K562 (cell line): ENCODE data around the gene RIMOC1. TPM values are rescaled to one million over a fixed set of nuclear protein-coding genes. Genes with fewer than 3 reads are reported as not detected.

ENCODE experiments used
- ELF2 ChIP-seq: fragments of 250-450 bp; sonication (Bioruptor Pico); IDR thresholded peaks from 2 replicates; pipeline ENCODE4 v1.5.0; 2021; ENCODE audit warnings: mild to moderate bottlenecking
- FOXK2 ChIP-seq, 2 experiments: fragments of 450-650 bp; IDR thresholded peaks in 1 of 2; conservative IDR thresholded peaks in 1 of 2; 2 replicates each; pipeline ENCODE4 v1.6.1; 2016; ENCODE audit warnings: low read depth in 2 of 2, mild to moderate bottlenecking in 1 of 2
- GABPA ChIP-seq: fragments of 200-800 bp; sonication (Bioruptor generic); conservative IDR thresholded peaks from 2 replicates; pipeline ENCODE4 v1.6.1; 2016; ENCODE audit warnings: low read depth, missing genetic modification characterization, missing compliant biosample characterization
- HMGN3 ChIP-seq: IDR thresholded peaks from 2 replicates; pipeline ENCODE4 v1.6.1; 2011; ENCODE audit warnings: borderline replicate concordance, low read depth, mild to moderate bottlenecking, mixed read lengths, low read length; ENCODE audit not compliant: insufficient read length; ENCODE audit errors: extremely low read depth
- LCOR ChIP-seq: sonication (generic); formaldehyde crosslinking; IDR thresholded peaks from 2 replicates; pipeline ENCODE4 v1.8.0; 2022; ENCODE audit warnings: mild to moderate bottlenecking, missing genetic modification reagents
- NCOA6 ChIP-seq: fragments of 450-650 bp; IDR thresholded peaks from 2 replicates; pipeline ENCODE4 v1.6.1; 2017; ENCODE audit warnings: mild to moderate bottlenecking
- POLR2G ChIP-seq: fragments of 200-400 bp; formaldehyde crosslinking; IDR thresholded peaks from 2 replicates; pipeline ENCODE4 v1.6.1; 2017; ENCODE audit warnings: low read depth, mild to moderate bottlenecking, antibody characterized with exemption, low read length, moderate library complexity
- PTRF ChIP-seq: fragments of 450-650 bp; IDR thresholded peaks from 2 replicates; pipeline ENCODE4 v1.6.1; 2016; ENCODE audit warnings: mild to moderate bottlenecking, missing genetic modification characterization, missing compliant biosample characterization
- RB1 ChIP-seq: fragments of 450-650 bp; IDR thresholded peaks from 2 replicates; pipeline ENCODE4 v1.6.1; 2017; ENCODE audit warnings: low read depth, mild to moderate bottlenecking
- RBBP5 ChIP-seq: fragments of 200-600 bp; sonication (generic); IDR thresholded peaks from 2 replicates; pipeline ENCODE4 v1.6.1; 2012; ENCODE audit warnings: borderline replicate concordance, mild to moderate bottlenecking, low read length, control low read depth, inconsistent platforms; ENCODE audit not compliant: insufficient read depth, poor library complexity, severe bottlenecking
- SMC3 ChIP-seq: conservative IDR thresholded peaks from 2 replicates; pipeline ENCODE4 v1.6.1; 2011; ENCODE audit warnings: low read depth, low read length, improper control_type of control experiment; ENCODE audit not compliant: insufficient read depth
- SP1 ChIP-seq: sonication (generic); formaldehyde crosslinking; IDR thresholded peaks from 2 replicates; pipeline ENCODE4 v1.8.1; 2022; ENCODE audit warnings: mild to moderate bottlenecking, missing genetic modification reagents
- SPI1 ChIP-seq: IDR thresholded peaks from 2 replicates; pipeline ENCODE4 v1.6.1; 2011; ENCODE audit warnings: low read depth, low read length, control low read depth, borderline replicate concordance
- TBP ChIP-seq: optimal IDR thresholded peaks from 2 replicates; pipeline ENCODE3; 2011; ENCODE audit warnings: low read depth, low read length, improper control_type of control experiment
- TOE1 ChIP-seq, 2 experiments: fragments of 450-650 bp in 1 of 2; sonication (generic) in 1 of 2; formaldehyde crosslinking in 1 of 2; IDR thresholded peaks; 2 replicates each; pipeline versions ENCODE4 v1.7.1 to v1.8.0; 2016 to 2022; ENCODE audit warnings: borderline replicate concordance in 2 of 2, mild to moderate bottlenecking in 2 of 2, antibody characterized with exemption in 1 of 2, inconsistent platforms in 1 of 2, low read depth in 1 of 2, missing genetic modification reagents in 1 of 2, moderate library complexity in 1 of 2
- ZNF175 ChIP-seq: fragments of 200-800 bp; sonication (Bioruptor generic); IDR thresholded peaks from 2 replicates; pipeline ENCODE4 v1.6.1; 2016; ENCODE audit warnings: low read depth, mild to moderate bottlenecking, missing genetic modification characterization, missing compliant biosample characterization
- ZNF274 ChIP-seq: IDR thresholded peaks from 2 replicates; pipeline ENCODE4 v1.6.1; 2011; ENCODE audit warnings: low read depth, mild to moderate bottlenecking, low read length, moderate library complexity, borderline replicate concordance
- polyA plus RNA-seq, 8 experiments: library from polyadenylated mRNA; depleted of rRNA in 4 of 8; stranded (reverse) in 5 of 8; unstranded in 3 of 8; fragments of >200 nt; fragmentation: Nextera tagmentation in 2 of 8; fragmentation: Illumina TruSeq in 1 of 8; extraction: Ambion mirVana in 2 of 8; extraction: Trizol in 1 of 8; gene quantifications; 2 replicates each; pipeline versions ENCODE4 v1.2.1 to v1.2.3, GENCODE V29; 2011 to 2014; ENCODE audit warnings: inconsistent platforms in 1 of 8, missing spikeins in 1 of 8
- total RNA-seq, 7 experiments: library from RNA; depleted of rRNA in 6 of 7; stranded (reverse); fragments of >200 nt in 6 of 7; fragmentation: Illumina TruSeq in 2 of 7; extraction: Trizol in 2 of 7; gene quantifications; 2 replicates each; pipeline versions ENCODE4 v1.2.1 to v1.2.3, GENCODE V29; 2011 to 2021; ENCODE audit warnings: low replicate concordance in 1 of 7
- TF ChIP-seq, protein P1 (sequence below): fragments of 250-450 bp; sonication (Bioruptor Pico); IDR thresholded peaks from 2 replicates; pipeline ENCODE4 v1.5.0; 2021; ENCODE audit warnings: mild to moderate bottlenecking, borderline replicate concordance
- TF ChIP-seq, protein P2 (sequence below): fragments of 450-650 bp; IDR thresholded peaks from 2 replicates; pipeline ENCODE4 v1.6.1; 2014; ENCODE audit warnings: low read depth, mild to moderate bottlenecking, moderate library complexity, borderline replicate concordance
- TF ChIP-seq, protein P3 (sequence below): fragments of 450-650 bp; formaldehyde crosslinking; IDR thresholded peaks from 2 replicates; pipeline ENCODE4 v1.4.0; 2022; ENCODE audit warnings: mild to moderate bottlenecking, moderate library complexity

The RIMOC1 gene
- total and polyA plus RNA-seq, 9 of the 15 experiments (the other 6 are each of a cell fraction or from before 2014, with no cell fraction given): 11.6 to 63.1 (median 30.8) TPM

DNA sequence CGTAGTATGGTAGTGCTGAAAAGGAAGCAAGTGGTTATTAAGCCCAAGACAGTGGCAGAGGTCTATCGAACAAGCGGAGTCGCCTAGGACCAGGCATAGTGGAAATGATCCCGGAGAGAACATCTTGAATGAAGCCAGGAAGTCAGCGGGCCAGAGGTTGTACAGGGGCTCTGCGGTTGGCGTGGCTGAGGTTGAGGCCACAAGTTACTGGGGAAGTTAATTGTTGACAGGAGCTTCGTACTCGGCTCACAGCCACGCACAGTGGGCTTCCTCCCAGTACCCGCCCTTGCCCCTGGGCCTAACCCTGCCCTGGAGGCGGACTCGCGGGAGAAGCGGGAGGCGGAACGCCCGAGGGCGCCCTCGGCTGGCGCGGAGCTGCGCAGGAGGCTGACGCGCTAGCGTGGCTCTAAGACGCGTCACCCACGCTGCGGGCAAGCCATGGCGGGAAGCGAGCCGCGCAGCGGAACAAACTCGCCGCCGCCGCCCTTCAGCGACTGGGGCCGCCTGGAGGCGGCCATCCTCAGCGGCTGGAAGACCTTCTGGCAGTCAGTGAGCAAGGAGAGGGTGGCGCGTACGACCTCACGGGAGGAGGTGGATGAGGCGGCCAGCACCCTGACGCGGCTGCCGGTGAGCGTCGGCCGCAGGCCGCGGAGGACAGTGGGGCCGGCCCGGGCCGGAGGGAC, 20.9 kb downstream of the RIMOC1 start, which contains the start of gene FBXO4 (continued):
- TF ChIP-seq TBP (peak; percentile 91), SMC3 (peak; percentile 27; the same call in 1 of the 2 replicates), ZNF175 (CRISPR knock-in tag) (peak; percentile 54), ZNF274 (peak; percentile 43; the same call in 1 of the 2 replicates), POLR2G (peak; percentile 99), FOXK2 (conservative IDR thresholded peaks at IDR 0.05 in 1 of 2, IDR thresholded peaks at IDR 0.05 in 1 of 2; ENCODE audit: low read depth in 2 of 2) (peak in 1 of 2 experiments; percentile 71; a peak in 2 of 4 replicates), ELF2 (CRISPR knock-in tag) (0 out of 2 replicates have a peak, but pooled peaks have one; percentile 52), SPI1 (peak; percentile 55; the same call in 1 of the 2 replicates), RBBP5 (peak; percentile 93), PTRF (tag) (no peak), NCOA6 (peak; percentile 48; the same call in 1 of the 2 replicates), GABPA (tag) (peak; percentile 43; the same call in 1 of the 2 replicates), HMGN3 (peak; percentile 67), SP1 (peak; percentile 84), TOE1 (IDR thresholded peaks at IDR 0.05; ENCODE audit: borderline replicate concordance) (peak; percentile 69), TOE1 (CRISPR knock-in tag; IDR thresholded peaks at IDR 0.05; ENCODE audit: borderline replicate concordance, low read depth) (0 out of 2 replicates have a peak, but pooled peaks have one; percentile 37), RB1 (peak; percentile 99), LCOR (CRISPR knock-in tag) (peak; percentile 67; the same call in 1 of the 2 replicates)
- TF ChIP-seq, protein P1, sequence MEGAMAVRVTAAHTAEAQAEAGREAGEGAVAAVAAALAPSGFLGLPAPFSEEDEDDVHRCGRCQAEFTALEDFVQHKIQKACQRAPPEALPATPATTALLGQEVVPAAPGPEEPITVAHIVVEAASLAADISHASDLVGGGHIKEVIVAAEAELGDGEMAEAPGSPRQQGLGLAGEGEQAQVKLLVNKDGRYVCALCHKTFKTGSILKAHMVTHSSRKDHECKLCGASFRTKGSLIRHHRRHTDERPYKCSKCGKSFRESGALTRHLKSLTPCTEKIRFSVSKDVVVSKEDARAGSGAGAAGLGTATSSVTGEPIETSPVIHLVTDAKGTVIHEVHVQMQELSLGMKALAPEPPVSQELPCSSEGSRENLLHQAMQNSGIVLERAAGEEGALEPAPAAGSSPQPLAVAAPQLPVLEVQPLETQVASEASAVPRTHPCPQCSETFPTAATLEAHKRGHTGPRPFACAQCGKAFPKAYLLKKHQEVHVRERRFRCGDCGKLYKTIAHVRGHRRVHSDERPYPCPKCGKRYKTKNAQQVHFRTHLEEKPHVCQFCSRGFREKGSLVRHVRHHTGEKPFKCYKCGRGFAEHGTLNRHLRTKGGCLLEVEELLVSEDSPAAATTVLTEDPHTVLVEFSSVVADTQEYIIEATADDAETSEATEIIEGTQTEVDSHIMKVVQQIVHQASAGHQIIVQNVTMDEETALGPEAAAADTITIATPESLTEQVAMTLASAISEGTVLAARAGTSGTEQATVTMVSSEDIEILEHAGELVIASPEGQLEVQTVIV (CRISPR knock-in tag): no peak
- TF ChIP-seq, protein P2, sequence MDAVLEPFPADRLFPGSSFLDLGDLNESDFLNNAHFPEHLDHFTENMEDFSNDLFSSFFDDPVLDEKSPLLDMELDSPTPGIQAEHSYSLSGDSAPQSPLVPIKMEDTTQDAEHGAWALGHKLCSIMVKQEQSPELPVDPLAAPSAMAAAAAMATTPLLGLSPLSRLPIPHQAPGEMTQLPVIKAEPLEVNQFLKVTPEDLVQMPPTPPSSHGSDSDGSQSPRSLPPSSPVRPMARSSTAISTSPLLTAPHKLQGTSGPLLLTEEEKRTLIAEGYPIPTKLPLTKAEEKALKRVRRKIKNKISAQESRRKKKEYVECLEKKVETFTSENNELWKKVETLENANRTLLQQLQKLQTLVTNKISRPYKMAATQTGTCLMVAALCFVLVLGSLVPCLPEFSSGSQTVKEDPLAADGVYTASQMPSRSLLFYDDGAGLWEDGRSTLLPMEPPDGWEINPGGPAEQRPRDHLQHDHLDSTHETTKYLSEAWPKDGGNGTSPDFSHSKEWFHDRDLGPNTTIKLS: peak; percentile 91
- TF ChIP-seq, protein P3, sequence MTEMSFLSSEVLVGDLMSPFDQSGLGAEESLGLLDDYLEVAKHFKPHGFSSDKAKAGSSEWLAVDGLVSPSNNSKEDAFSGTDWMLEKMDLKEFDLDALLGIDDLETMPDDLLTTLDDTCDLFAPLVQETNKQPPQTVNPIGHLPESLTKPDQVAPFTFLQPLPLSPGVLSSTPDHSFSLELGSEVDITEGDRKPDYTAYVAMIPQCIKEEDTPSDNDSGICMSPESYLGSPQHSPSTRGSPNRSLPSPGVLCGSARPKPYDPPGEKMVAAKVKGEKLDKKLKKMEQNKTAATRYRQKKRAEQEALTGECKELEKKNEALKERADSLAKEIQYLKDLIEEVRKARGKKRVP: peak; percentile 49
